HG02759 (cell line): ENCODE results near the gene STRBP.

Experiments used
- ATAC-seq: cut with Tn5 transposase; IDR thresholded peaks from one replicate; pipeline ENCODE4 v1.9.1; 2021; ENCODE audit warnings: mild to moderate bottlenecking, moderate library complexity; ENCODE audit not compliant: unreplicated experiment

Gene STRBP

GRCh38 chr9:123135430-123135829 lies 133.0 kb downstream of the STRBP start:
- no peak for ATAC-seq

GRCh38 chr9:123132696-123133095 lies 135.7 kb downstream of the STRBP start:
- no peak for ATAC-seq

- ATAC-seq, result no peak
These were observed 136.4 kb downstream of the STRBP start for GRCh38 chr9:123131993-123132392.

GRCh38 chr9:123131258-123131657 lies 137.1 kb downstream of the STRBP start:
- ATAC-seq, result no peak

GRCh38 chr9:123129423-123129822 lies 139.0 kb downstream of the STRBP start:
- no peak for ATAC-seq

GRCh38 chr9:123128591-123128990 lies 139.8 kb downstream of the STRBP start:
- ATAC-seq, result no peak

- no peak for ATAC-seq
These were observed 140.8 kb downstream of the STRBP start for GRCh38 chr9:123127512-123128075.

- no peak for ATAC-seq
These were observed 146.9 kb downstream of the STRBP start for GRCh38 chr9:123121457-123121856.

- no peak for ATAC-seq
These were observed 147.4 kb downstream of the STRBP start for GRCh38 chr9:123120953-123121352.

- no peak for ATAC-seq
These were observed 148.3 kb downstream of the STRBP start for GRCh38 chr9:123120131-123120530.

GRCh38 chr9:123119566-123119965 lies 148.8 kb downstream of the STRBP start:
- ATAC-seq, result no peak

- no peak for ATAC-seq
These were observed 152.3 kb downstream of the STRBP start for GRCh38 chr9:123116036-123116435.

GRCh38 chr9:123115146-123115913 lies 153.1 kb downstream of the STRBP start:
- ATAC-seq, result no peak

GRCh38 chr9:123113185-123113584 lies 155.2 kb downstream of the STRBP start:
- ATAC-seq, result no peak

- no peak for ATAC-seq
These were observed 156.1 kb downstream of the STRBP start for GRCh38 chr9:123112015-123112975.

GRCh38 chr9:123111427-123112014 lies 156.9 kb downstream of the STRBP start:
- no peak for ATAC-seq

GRCh38 chr9:123109540-123110279 lies 158.7 kb downstream of the STRBP start:
- ATAC-seq, result no peak

GRCh38 chr9:123108976-123109375 lies 159.4 kb downstream of the STRBP start:
- ATAC-seq, result no peak

GRCh38 chr9:123107639-123108285 lies 160.6 kb downstream of the STRBP start:
- no peak for ATAC-seq

GRCh38 chr9:123105490-123105889 lies 162.9 kb downstream of the STRBP start:
- ATAC-seq, result no peak
